Stimulated activated CD8-positive, alpha-beta memory T cell treated with anti-CD3 and anti-CD28 coated beads, Interleukin-15, amount 100 ng/mL, for 24 hours (primary cell): ENCODE data around the gene EXOC1.

Experiments used
- DNase-seq: peaks from one replicate; pipeline ENCODE4 v3.0.0-alpha.2; 2020; ENCODE audit warnings: low read depth

Gene EXOC1

GRCh38 chr4:55851885-55852284, 1.6 kb upstream of the EXOC1 start:
- DNase-seq: no peak

GRCh38 chr4:55854129-55854528, 681 bp downstream of the EXOC1 start:
- no peak for DNase-seq

- DNase-seq: no peak
Measured at GRCh38 chr4:55857586-55857985, 4.1 kb downstream of the EXOC1 start.

GRCh38 chr4:55859711-55860110, 6.3 kb downstream of the EXOC1 start:
- no peak for DNase-seq

GRCh38 chr4:55864577-55865223, 11.3 kb downstream of the EXOC1 start:
- DNase-seq: no peak

GRCh38 chr4:55865228-55865806, 11.9 kb downstream of the EXOC1 start:
- no peak for DNase-seq

GRCh38 chr4:55866290-55866907, 13.0 kb downstream of the EXOC1 start:
- no peak for DNase-seq

- DNase-seq: no peak
Measured at GRCh38 chr4:55866973-55867574, 13.6 kb downstream of the EXOC1 start.

GRCh38 chr4:55868581-55869090, 15.2 kb downstream of the EXOC1 start:
- DNase-seq: no peak

GRCh38 chr4:55871299-55871800, 17.9 kb downstream of the EXOC1 start:
- DNase-seq: no peak

GRCh38 chr4:55874831-55875230, 21.4 kb downstream of the EXOC1 start:
- no peak for DNase-seq

GRCh38 chr4:55876387-55876786, 22.9 kb downstream of the EXOC1 start:
- no peak for DNase-seq

GRCh38 chr4:55879224-55879623, 25.8 kb downstream of the EXOC1 start:
- no peak for DNase-seq

- DNase-seq: no peak
Measured at GRCh38 chr4:55880652-55881280, 27.3 kb downstream of the EXOC1 start.

- DNase-seq: no peak
Measured at GRCh38 chr4:55884093-55884850, 30.8 kb downstream of the EXOC1 start.

GRCh38 chr4:55884851-55885219, 31.4 kb downstream of the EXOC1 start:
- DNase-seq: no peak

- no peak for DNase-seq
Measured at GRCh38 chr4:55887594-55887993, 34.1 kb downstream of the EXOC1 start.

- DNase-seq: no peak
Measured at GRCh38 chr4:55892156-55892555, 38.7 kb downstream of the EXOC1 start.

- no peak for DNase-seq
Measured at GRCh38 chr4:55896622-55897021, 43.2 kb downstream of the EXOC1 start.

GRCh38 chr4:55902677-55903076, 49.2 kb downstream of the EXOC1 start:
- no peak for DNase-seq

- DNase-seq: no peak
Measured at GRCh38 chr4:55903577-55903976, 50.1 kb downstream of the EXOC1 start.

GRCh38 chr4:55904576-55904975, 51.1 kb downstream of the EXOC1 start:
- DNase-seq: no peak
